HepG2 (cell line): Measurements from ENCODE around the gene SERPINB1. TPM values are rescaled to one million over a fixed set of nuclear protein-coding genes. Genes with fewer than 3 reads are reported as not detected.
A peak's percentile ranks its signal among the peaks of the same experiment; 100 is the strongest.

ENCODE experiments used
- CBX1 ChIP-seq: IDR thresholded peaks from one replicate; pipeline ENCODE4 v1.6.1; 2016; ENCODE audit warnings: antibody characterized with exemption, low read depth
- CBX5 ChIP-seq: sonication (generic); formaldehyde crosslinking; IDR thresholded peaks from 2 replicates; pipeline ENCODE4 v1.4.0; 2020; ENCODE audit warnings: missing genetic modification reagents, borderline replicate concordance
- CHCHD3 ChIP-seq: sonication (generic); formaldehyde crosslinking; IDR thresholded peaks from 2 replicates; pipeline ENCODE4 v1.8.0; 2022; ENCODE audit warnings: mild to moderate bottlenecking, missing genetic modification reagents, moderate library complexity
- CTCF ChIP-seq: sonication (generic); formaldehyde crosslinking; IDR thresholded peaks from 2 replicates; pipeline ENCODE4 v1.5.0; 2020; ENCODE audit warnings: mild to moderate bottlenecking, missing genetic modification reagents, moderate library complexity
- FOXK2 ChIP-seq: fragments of 450-650 bp; IDR thresholded peaks from 2 replicates; pipeline ENCODE4 v1.6.1; 2016
- GTF2F1 ChIP-seq: fragments of 150-350 bp; IDR thresholded peaks from 2 replicates; pipeline ENCODE4 v1.6.1; 2014; ENCODE audit warnings: low read length
- HOXD1 ChIP-seq: sonication (generic); formaldehyde crosslinking; IDR thresholded peaks from 2 replicates; pipeline ENCODE4 v1.5.0; 2020; ENCODE audit warnings: missing genetic modification reagents
- LCORL ChIP-seq, 2 experiments: fragments of 450-650 bp in 1 of 2; sonication (generic) in 1 of 2; formaldehyde crosslinking in 1 of 2; IDR thresholded peaks; 2 replicates each; pipeline versions ENCODE4 v1.5.0 to v1.6.1; 2017 to 2020; ENCODE audit warnings: antibody characterized with exemption in 1 of 2, missing genetic modification reagents in 1 of 2
- NFRKB ChIP-seq: fragments of 450-650 bp; IDR thresholded peaks from 2 replicates; pipeline ENCODE4 v1.6.1; 2017
- RBM39 ChIP-seq: fragments of 200-400 bp; formaldehyde crosslinking; IDR thresholded peaks from one replicate; pipeline ENCODE4 v1.6.1; 2018; ENCODE audit warnings: antibody characterized with exemption, mild to moderate bottlenecking, low read depth, low read length; ENCODE audit not compliant: poor library complexity, severe bottlenecking
- SNAI1 ChIP-seq: sonication (generic); formaldehyde crosslinking; IDR thresholded peaks from 2 replicates; pipeline ENCODE4 v1.5.0; 2020; ENCODE audit warnings: mild to moderate bottlenecking, missing genetic modification reagents, borderline replicate concordance
- ZFP82 ChIP-seq: sonication (generic); formaldehyde crosslinking; IDR thresholded peaks from 2 replicates; pipeline ENCODE4 v1.5.1; 2020; ENCODE audit warnings: mild to moderate bottlenecking, missing genetic modification reagents, borderline replicate concordance
- ZGPAT ChIP-seq: IDR thresholded peaks from 2 replicates; pipeline ENCODE4 v1.6.1; 2016; ENCODE audit warnings: mild to moderate bottlenecking
- ZNF264 ChIP-seq: sonication (generic); formaldehyde crosslinking; IDR thresholded peaks from 2 replicates; pipeline ENCODE4 v1.4.0; 2020; ENCODE audit warnings: missing genetic modification reagents
- ZNF30 ChIP-seq: sonication (generic); formaldehyde crosslinking; IDR thresholded peaks from 2 replicates; pipeline ENCODE4 v1.5.0; 2020; ENCODE audit warnings: mild to moderate bottlenecking, missing genetic modification reagents
- ZNF317 ChIP-seq: sonication (generic); formaldehyde crosslinking; IDR thresholded peaks from 2 replicates; pipeline ENCODE4 v1.5.0; 2020; ENCODE audit warnings: mild to moderate bottlenecking, missing genetic modification reagents
- ZNF350 ChIP-seq: sonication (generic); formaldehyde crosslinking; IDR thresholded peaks from 2 replicates; pipeline ENCODE4 v1.4.0; 2020; ENCODE audit warnings: mild to moderate bottlenecking, low read depth, missing genetic modification reagents, borderline replicate concordance
- ZSCAN12 ChIP-seq: sonication (generic); formaldehyde crosslinking; IDR thresholded peaks from 2 replicates; pipeline ENCODE4 v1.9.0; 2021; ENCODE audit warnings: mild to moderate bottlenecking, missing genetic modification reagents
- ZSCAN25 ChIP-seq: sonication (generic); formaldehyde crosslinking; IDR thresholded peaks from 2 replicates; pipeline ENCODE4 v1.8.0; 2022; ENCODE audit warnings: mild to moderate bottlenecking, missing genetic modification reagents
- polyA plus RNA-seq, 8 experiments: library from polyadenylated mRNA; depleted of rRNA in 3 of 8; stranded (reverse) in 7 of 8; unstranded in 1 of 8; fragments of >200 nt; fragmentation: Illumina TruSeq in 4 of 8; extraction: Trizol in 4 of 8; gene quantifications; 2 replicates each; pipeline versions ENCODE4 v1.2.1 to v1.2.3, GENCODE V29; 2011 to 2016; ENCODE audit warnings: low read depth in 4 of 8, missing spikeins in 1 of 8, mixed read lengths in 1 of 8; ENCODE audit not compliant: insufficient read depth in 1 of 8
- total RNA-seq, 5 experiments: library from RNA; depleted of rRNA; stranded (reverse); fragments of >200 nt; fragmentation: Illumina TruSeq; extraction: Trizol; gene quantifications; 2 replicates each; pipeline ENCODE4 v1.2.3, GENCODE V29; 2016; ENCODE audit warnings: low read depth in 1 of 5
- TF ChIP-seq, protein P1 (sequence below): sonication (generic); formaldehyde crosslinking; IDR thresholded peaks from 2 replicates; pipeline ENCODE4 v1.5.0; 2020; ENCODE audit warnings: missing genetic modification reagents
- TF ChIP-seq, protein P2 (sequence below): sonication (generic); formaldehyde crosslinking; IDR thresholded peaks from 2 replicates; pipeline ENCODE4 v1.5.0; 2020; ENCODE audit warnings: missing genetic modification reagents
- TF ChIP-seq, protein P3 (sequence below): sonication (generic); formaldehyde crosslinking; IDR thresholded peaks from 2 replicates; pipeline ENCODE4 v1.5.0; 2020; ENCODE audit warnings: mild to moderate bottlenecking, missing genetic modification reagents

Gene SERPINB1
- total and polyA plus RNA-seq, 2 of the 13 experiments (the other 11 are each of a cell fraction or from before 2014, with no cell fraction given): 41.4 to 60.5 TPM

DNA sequence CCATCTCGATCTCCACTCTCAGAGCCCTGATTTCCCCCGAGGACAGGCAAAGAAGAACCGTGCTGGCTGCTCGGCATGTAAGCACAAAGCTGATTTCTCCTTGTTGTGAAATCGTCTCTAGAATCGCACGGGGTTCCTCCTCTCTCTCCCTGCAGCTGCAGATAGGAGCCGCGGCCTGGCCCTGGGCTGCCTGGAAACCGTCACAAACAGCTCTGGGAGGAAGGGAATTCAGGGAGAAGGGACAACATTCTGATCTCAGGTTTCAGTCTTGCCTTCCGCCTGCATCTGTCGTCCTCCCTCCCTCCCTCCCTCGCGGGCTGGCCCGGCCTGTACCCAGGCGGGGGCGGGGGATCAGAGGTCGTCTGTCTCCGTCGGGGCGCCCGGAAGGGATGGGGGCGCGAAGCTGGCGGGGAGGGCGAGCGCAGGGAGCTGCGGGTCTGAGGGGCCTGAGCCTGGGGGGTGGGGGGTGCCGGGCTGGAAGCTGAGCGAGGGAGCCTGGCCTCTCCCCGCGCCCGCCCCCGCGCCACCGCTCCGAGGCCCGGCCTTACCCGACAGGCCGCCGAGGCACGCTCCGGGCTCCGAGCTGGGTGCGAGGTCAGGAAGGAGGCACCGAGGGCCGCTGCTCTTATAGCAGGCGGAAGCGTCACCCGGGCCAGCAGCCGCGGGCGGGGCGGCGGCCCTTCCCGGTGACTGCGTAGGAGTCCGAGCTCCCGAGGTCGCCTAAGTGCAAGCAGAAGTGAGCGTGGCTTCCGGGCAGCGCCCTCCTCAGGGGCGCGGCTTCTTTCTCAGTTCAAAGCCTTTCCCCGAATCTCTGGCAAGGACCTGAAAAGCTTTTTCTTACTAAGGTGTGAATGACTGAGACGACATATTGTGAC is at the start of gene SERPINB1 (continued):
- TF ChIP-seq NFRKB: no peak
- TF ChIP-seq SNAI1 (CRISPR knock-in tag): peak; percentile 46; the same call in 1 of the 2 replicates
- peak; percentile 64 for TF ChIP-seq CTCF
- TF ChIP-seq CHCHD3 (CRISPR knock-in tag): no peak
- TF ChIP-seq ZSCAN25 (CRISPR knock-in tag): peak; percentile 80
- peak; percentile 35; the same call in 1 of the 2 replicates for TF ChIP-seq GTF2F1
- peak; percentile 76 for TF ChIP-seq RBM39
- peak; percentile 61; the same call in 1 of the 2 replicates for TF ChIP-seq HOXD1 (CRISPR knock-in tag)
- peak; percentile 99 for TF ChIP-seq ZGPAT (CRISPR knock-in tag)
- TF ChIP-seq CBX5: peak; percentile 72
- TF ChIP-seq ZNF264: no peak
- peak; percentile 97; the same call in 1 of the 2 replicates for TF ChIP-seq ZFP82 (CRISPR knock-in tag)
- no peak for TF ChIP-seq FOXK2
- TF ChIP-seq, protein P1, sequence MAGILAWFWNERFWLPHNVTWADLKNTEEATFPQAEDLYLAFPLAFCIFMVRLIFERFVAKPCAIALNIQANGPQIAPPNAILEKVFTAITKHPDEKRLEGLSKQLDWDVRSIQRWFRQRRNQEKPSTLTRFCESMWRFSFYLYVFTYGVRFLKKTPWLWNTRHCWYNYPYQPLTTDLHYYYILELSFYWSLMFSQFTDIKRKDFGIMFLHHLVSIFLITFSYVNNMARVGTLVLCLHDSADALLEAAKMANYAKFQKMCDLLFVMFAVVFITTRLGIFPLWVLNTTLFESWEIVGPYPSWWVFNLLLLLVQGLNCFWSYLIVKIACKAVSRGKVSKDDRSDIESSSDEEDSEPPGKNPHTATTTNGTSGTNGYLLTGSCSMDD: no peak
- peak; percentile 97 for TF ChIP-seq CBX1
- no peak for TF ChIP-seq ZNF30 (CRISPR knock-in tag)
- TF ChIP-seq ZNF350 (CRISPR knock-in tag): peak; percentile 42
- TF ChIP-seq LCORL (IDR thresholded peaks at IDR 0.05): no peak
- peak; percentile 69; the same call in 1 of the 2 replicates for TF ChIP-seq LCORL (CRISPR knock-in tag; IDR thresholded peaks at IDR 0.05)
- peak; percentile 63; the same call in 1 of the 2 replicates for TF ChIP-seq ZNF317 (CRISPR knock-in tag)
- TF ChIP-seq, protein P2, sequence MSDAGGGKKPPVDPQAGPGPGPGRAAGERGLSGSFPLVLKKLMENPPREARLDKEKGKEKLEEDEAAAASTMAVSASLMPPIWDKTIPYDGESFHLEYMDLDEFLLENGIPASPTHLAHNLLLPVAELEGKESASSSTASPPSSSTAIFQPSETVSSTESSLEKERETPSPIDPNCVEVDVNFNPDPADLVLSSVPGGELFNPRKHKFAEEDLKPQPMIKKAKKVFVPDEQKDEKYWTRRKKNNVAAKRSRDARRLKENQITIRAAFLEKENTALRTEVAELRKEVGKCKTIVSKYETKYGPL (CRISPR knock-in tag): peak; percentile 59; the same call in 1 of the 2 replicates
- TF ChIP-seq, protein P3, sequence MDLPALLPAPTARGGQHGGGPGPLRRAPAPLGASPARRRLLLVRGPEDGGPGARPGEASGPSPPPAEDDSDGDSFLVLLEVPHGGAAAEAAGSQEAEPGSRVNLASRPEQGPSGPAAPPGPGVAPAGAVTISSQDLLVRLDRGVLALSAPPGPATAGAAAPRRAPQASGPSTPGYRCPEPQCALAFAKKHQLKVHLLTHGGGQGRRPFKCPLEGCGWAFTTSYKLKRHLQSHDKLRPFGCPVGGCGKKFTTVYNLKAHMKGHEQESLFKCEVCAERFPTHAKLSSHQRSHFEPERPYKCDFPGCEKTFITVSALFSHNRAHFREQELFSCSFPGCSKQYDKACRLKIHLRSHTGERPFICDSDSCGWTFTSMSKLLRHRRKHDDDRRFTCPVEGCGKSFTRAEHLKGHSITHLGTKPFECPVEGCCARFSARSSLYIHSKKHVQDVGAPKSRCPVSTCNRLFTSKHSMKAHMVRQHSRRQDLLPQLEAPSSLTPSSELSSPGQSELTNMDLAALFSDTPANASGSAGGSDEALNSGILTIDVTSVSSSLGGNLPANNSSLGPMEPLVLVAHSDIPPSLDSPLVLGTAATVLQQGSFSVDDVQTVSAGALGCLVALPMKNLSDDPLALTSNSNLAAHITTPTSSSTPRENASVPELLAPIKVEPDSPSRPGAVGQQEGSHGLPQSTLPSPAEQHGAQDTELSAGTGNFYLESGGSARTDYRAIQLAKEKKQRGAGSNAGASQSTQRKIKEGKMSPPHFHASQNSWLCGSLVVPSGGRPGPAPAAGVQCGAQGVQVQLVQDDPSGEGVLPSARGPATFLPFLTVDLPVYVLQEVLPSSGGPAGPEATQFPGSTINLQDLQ (CRISPR knock-in tag): peak; percentile 76; the same call in 1 of the 2 replicates
- peak; percentile 35; the same call in 1 of the 2 replicates for TF ChIP-seq ZSCAN12 (CRISPR knock-in tag)
